HepG2 (cell line): ENCODE data around the gene ASGR1. TPM values are rescaled to one million over a fixed set of nuclear protein-coding genes. Genes with fewer than 3 reads are reported as not detected.
A peak's percentile ranks its signal among the peaks of the same experiment; 100 is the strongest.

Source experiments
- ASH2L ChIP-seq: fragments of 300-600, 200-600 bp; sonication (generic); IDR thresholded peaks from 2 replicates; pipeline ENCODE4 v1.7.0; 2017; ENCODE audit warnings: low read depth, mild to moderate bottlenecking, moderate library complexity, mixed read lengths, low read length; ENCODE audit not compliant: insufficient read length
- ATAD3A ChIP-seq: sonication (generic); formaldehyde crosslinking; IDR thresholded peaks from 2 replicates; pipeline ENCODE4 v1.4.0; 2020; ENCODE audit warnings: missing genetic modification reagents
- PCBP2 ChIP-seq: fragments of 200-400 bp; formaldehyde crosslinking; optimal IDR thresholded peaks from 2 replicates; pipeline ENCODE3; 2018; ENCODE audit warnings: low read length, low read depth; ENCODE audit not compliant: poor library complexity, severe bottlenecking
- SNAPC4 ChIP-seq: sonication (generic); formaldehyde crosslinking; IDR thresholded peaks from 2 replicates; pipeline ENCODE4 v1.4.0; 2020; ENCODE audit warnings: mild to moderate bottlenecking, missing genetic modification reagents
- ZFP1 ChIP-seq: IDR thresholded peaks from 2 replicates; pipeline ENCODE4 v1.6.1; 2016
- ZFP82 ChIP-seq: sonication (generic); formaldehyde crosslinking; IDR thresholded peaks from 2 replicates; pipeline ENCODE4 v1.5.1; 2020; ENCODE audit warnings: mild to moderate bottlenecking, missing genetic modification reagents, borderline replicate concordance
- ZNF546 ChIP-seq: sonication (generic); formaldehyde crosslinking; conservative IDR thresholded peaks from 2 replicates; pipeline ENCODE4 v1.8.1; 2023; ENCODE audit warnings: mild to moderate bottlenecking, missing genetic modification reagents
- ZNF563 ChIP-seq: sonication (generic); formaldehyde crosslinking; IDR thresholded peaks from 2 replicates; pipeline ENCODE4 v1.8.0; 2022; ENCODE audit warnings: mild to moderate bottlenecking, moderate library complexity, missing genetic modification reagents
- ZNF572 ChIP-seq: sonication (generic); formaldehyde crosslinking; IDR thresholded peaks from 2 replicates; pipeline ENCODE4 v1.5.1; 2020; ENCODE audit warnings: mild to moderate bottlenecking, missing genetic modification reagents
- ZNF616 ChIP-seq: sonication (generic); formaldehyde crosslinking; IDR thresholded peaks from 2 replicates; pipeline ENCODE4 v1.5.0; 2020; ENCODE audit warnings: low read depth, mild to moderate bottlenecking, missing genetic modification reagents
- polyA plus RNA-seq, 8 experiments: library from polyadenylated mRNA; depleted of rRNA in 3 of 8; stranded (reverse) in 7 of 8; unstranded in 1 of 8; fragments of >200 nt; fragmentation: Illumina TruSeq in 4 of 8; extraction: Trizol in 4 of 8; gene quantifications; 2 replicates each; pipeline versions ENCODE4 v1.2.1 to v1.2.3, GENCODE V29; 2011 to 2016; ENCODE audit warnings: low read depth in 4 of 8, missing spikeins in 1 of 8, mixed read lengths in 1 of 8; ENCODE audit not compliant: insufficient read depth in 1 of 8
- total RNA-seq, 5 experiments: library from RNA; depleted of rRNA; stranded (reverse); fragments of >200 nt; fragmentation: Illumina TruSeq; extraction: Trizol; gene quantifications; 2 replicates each; pipeline ENCODE4 v1.2.3, GENCODE V29; 2016; ENCODE audit warnings: low read depth in 1 of 5
- TF ChIP-seq, protein P1 (sequence below): sonication (generic); formaldehyde crosslinking; conservative IDR thresholded peaks from 2 replicates; pipeline ENCODE4 v1.8.0; 2022; ENCODE audit warnings: mild to moderate bottlenecking, moderate library complexity, missing genetic modification reagents
- TF ChIP-seq, protein P2 (sequence below): sonication (generic); formaldehyde crosslinking; IDR thresholded peaks from 2 replicates; pipeline ENCODE4 v1.5.0; 2020; ENCODE audit warnings: mild to moderate bottlenecking, missing genetic modification reagents, borderline replicate concordance

ASGR1 gene
- total and polyA plus RNA-seq, 2 of the 13 experiments (the other 11 are each of a cell fraction or from before 2014, with no cell fraction given): 353 to 796 TPM

GRCh38 chr17:7179317-7180254 is at the start of gene ASGR1 (continued):
- TF ChIP-seq ZNF546 (CRISPR knock-in tag) (0 out of 2 replicates have a peak, but pooled peaks have one; percentile 72), ZNF616 (CRISPR knock-in tag) (no peak), ZFP1 (peak; percentile 81; the same call in 1 of the 2 replicates), ZNF572 (CRISPR knock-in tag) (peak; percentile 83; the same call in 1 of the 2 replicates), ZNF563 (CRISPR knock-in tag) (no peak), ASH2L (peak; percentile 100), PCBP2 (peak; percentile 19), ATAD3A (no peak), ZFP82 (CRISPR knock-in tag) (0 out of 2 replicates have a peak, but pooled peaks have one; percentile 39), SNAPC4 (CRISPR knock-in tag) (peak; percentile 50; the same call in 1 of the 2 replicates)
- TF ChIP-seq, protein P1, sequence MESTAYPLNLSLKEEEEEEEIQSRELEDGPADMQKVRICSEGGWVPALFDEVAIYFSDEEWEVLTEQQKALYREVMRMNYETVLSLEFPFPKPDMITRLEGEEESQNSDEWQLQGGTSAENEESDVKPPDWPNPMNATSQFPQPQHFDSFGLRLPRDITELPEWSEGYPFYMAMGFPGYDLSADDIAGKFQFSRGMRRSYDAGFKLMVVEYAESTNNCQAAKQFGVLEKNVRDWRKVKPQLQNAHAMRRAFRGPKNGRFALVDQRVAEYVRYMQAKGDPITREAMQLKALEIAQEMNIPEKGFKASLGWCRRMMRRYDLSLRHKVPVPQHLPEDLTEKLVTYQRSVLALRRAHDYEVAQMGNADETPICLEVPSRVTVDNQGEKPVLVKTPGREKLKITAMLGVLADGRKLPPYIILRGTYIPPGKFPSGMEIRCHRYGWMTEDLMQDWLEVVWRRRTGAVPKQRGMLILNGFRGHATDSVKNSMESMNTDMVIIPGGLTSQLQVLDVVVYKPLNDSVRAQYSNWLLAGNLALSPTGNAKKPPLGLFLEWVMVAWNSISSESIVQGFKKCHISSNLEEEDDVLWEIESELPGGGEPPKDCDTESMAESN (CRISPR knock-in tag): peak; percentile 100
- TF ChIP-seq, protein P2, sequence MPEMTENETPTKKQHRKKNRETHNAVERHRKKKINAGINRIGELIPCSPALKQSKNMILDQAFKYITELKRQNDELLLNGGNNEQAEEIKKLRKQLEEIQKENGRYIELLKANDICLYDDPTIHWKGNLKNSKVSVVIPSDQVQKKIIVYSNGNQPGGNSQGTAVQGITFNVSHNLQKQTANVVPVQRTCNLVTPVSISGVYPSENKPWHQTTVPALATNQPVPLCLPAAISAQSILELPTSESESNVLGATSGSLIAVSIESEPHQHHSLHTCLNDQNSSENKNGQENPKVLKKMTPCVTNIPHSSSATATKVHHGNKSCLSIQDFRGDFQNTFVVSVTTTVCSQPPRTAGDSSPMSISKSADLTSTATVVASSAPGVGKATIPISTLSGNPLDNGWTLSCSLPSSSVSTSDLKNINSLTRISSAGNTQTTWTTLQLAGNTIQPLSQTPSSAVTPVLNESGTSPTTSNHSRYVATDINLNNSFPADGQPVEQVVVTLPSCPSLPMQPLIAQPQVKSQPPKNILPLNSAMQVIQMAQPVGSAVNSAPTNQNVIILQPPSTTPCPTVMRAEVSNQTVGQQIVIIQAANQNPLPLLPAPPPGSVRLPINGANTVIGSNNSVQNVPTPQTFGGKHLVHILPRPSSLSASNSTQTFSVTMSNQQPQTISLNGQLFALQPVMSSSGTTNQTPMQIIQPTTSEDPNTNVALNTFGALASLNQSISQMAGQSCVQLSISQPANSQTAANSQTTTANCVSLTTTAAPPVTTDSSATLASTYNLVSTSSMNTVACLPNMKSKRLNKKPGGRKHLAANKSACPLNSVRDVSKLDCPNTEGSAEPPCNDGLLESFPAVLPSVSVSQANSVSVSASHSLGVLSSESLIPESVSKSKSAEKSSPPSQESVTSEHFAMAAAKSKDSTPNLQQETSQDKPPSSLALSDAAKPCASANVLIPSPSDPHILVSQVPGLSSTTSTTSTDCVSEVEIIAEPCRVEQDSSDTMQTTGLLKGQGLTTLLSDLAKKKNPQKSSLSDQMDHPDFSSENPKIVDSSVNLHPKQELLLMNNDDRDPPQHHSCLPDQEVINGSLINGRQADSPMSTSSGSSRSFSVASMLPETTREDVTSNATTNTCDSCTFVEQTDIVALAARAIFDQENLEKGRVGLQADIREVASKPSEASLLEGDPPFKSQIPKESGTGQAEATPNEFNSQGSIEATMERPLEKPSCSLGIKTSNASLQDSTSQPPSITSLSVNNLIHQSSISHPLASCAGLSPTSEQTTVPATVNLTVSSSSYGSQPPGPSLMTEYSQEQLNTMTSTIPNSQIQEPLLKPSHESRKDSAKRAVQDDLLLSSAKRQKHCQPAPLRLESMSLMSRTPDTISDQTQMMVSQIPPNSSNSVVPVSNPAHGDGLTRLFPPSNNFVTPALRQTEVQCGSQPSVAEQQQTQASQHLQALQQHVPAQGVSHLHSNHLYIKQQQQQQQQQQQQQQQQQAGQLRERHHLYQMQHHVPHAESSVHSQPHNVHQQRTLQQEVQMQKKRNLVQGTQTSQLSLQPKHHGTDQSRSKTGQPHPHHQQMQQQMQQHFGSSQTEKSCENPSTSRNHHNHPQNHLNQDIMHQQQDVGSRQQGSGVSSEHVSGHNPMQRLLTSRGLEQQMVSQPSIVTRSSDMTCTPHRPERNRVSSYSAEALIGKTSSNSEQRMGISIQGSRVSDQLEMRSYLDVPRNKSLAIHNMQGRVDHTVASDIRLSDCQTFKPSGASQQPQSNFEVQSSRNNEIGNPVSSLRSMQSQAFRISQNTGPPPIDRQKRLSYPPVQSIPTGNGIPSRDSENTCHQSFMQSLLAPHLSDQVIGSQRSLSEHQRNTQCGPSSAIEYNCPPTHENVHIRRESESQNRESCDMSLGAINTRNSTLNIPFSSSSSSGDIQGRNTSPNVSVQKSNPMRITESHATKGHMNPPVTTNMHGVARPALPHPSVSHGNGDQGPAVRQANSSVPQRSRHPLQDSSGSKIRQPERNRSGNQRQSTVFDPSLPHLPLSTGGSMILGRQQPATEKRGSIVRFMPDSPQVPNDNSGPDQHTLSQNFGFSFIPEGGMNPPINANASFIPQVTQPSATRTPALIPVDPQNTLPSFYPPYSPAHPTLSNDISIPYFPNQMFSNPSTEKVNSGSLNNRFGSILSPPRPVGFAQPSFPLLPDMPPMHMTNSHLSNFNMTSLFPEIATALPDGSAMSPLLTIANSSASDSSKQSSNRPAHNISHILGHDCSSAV (CRISPR knock-in tag): no peak
